ENCODE results near the gene HARS2. TPM values are rescaled to one million over a fixed set of nuclear protein-coding genes. Genes with fewer than 3 reads are reported as not detected.
A peak's percentile ranks its signal among the peaks of the same experiment; 100 is the strongest.

HARS2 gene
- total and polyA plus RNA-seq, 8 donors, result 5.9 to 23.6 (median 9.2) TPM

- FAIRE-seq (no peak), ATAC-seq (no peak)
Observed at GRCh38 chr5:140674629-140675028, 16.6 kb upstream of the HARS2 start.

DNA sequence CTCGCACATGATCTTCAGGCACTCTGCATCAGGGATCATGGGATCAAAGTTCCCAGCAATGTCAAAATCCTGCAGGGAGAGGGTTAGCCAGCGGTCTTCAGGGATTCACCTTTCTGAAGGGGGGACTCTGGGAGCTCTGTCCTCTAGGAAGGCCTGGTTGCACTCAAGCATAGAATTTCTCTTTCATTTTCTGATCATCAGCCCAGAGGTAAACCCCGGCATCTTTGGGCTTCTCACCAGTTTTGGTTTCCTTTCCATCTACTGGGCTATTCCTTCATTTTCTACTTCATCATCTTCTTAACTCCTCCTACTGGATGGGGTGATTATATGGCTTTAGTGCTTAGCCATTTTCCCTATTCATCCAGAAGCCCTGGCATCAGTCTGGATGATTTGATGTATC is 13.3 kb upstream of the HARS2 start:
- intact Hi-C loops (cut with DNase I), result no loop called here
- peaks cover 0 to 54% (median 20%) of the 10 kb centered on the region in 3 donors for H3K36me3 ChIP-seq
- no peak overlapping the region for H3K4me3 ChIP-seq
- no peak overlapping the region for H3K27ac ChIP-seq
- 90 to 94% methylated on average over 3 of the region's 3 CpGs for WGBS, 2 donors
- H3K4me1 ChIP-seq, result no peaks in the 10 kb centered on the region
- ATAC-seq (no peak), FAIRE-seq (no peak), DNase-seq (no peak)
- TF ChIP-seq CTCF (IDR thresholded peaks at IDR 0.05), result no peak
- no peaks in the 10 kb centered on the region for H3K9me3 ChIP-seq
- H3K27me3 ChIP-seq, result no peaks in the 10 kb centered on the region

More at GRCh38 chr5:140674629-140675028, 16.6 kb upstream of the HARS2 start:
- H3K4me3 ChIP-seq, result no peak overlapping the region
- 93 to 95% methylated on average over 4 of the region's 4 CpGs for WGBS, 2 donors
- H3K4me1 ChIP-seq, result no peaks in the 10 kb centered on the region
- peaks cover 0 to 48% (median 11%) of the 10 kb centered on the region in 3 donors for H3K36me3 ChIP-seq
- no peaks in the 10 kb centered on the region for H3K9me3 ChIP-seq
- no peaks in the 10 kb centered on the region for H3K27me3 ChIP-seq
- DNase-seq, result no peak
- no peak for TF ChIP-seq CTCF (IDR thresholded peaks at IDR 0.05)
- intact Hi-C loops (cut with DNase I), result no loop called here
- no peak overlapping the region for H3K27ac ChIP-seq

DNA sequence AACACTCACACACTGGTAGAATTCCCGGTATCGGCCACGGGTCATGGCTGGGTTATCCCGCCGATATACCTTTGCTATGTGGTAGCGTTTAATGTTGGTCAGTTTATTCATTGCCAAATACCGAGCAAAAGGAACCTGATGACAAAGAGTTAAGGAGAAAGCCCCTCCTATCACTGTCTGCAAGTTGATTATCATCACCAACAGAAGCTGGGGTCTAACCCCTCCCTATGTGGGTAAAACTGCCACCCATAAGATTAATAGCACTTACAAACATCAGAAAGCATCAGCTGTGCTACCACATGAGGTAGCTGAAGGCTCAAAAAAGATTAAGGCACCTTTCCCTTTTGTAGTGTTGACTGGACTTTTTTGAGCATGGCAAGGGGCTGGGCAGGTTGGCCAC is 12.3 kb upstream of the HARS2 start:
- FAIRE-seq, result no peak
- H3K9me3 ChIP-seq, result no peaks in the 10 kb centered on the region

GRCh38 chr5:140690376-140690932 is 801 bp upstream of the HARS2 start:
- ATAC-seq, result peak in 3 of 4 donors; percentile 1 to 2 (median 1)
- DNase-seq, result no peak
- peak overlapping the region; percentile 41 to 92 (median 73) for H3K4me3 ChIP-seq
- H3K36me3 ChIP-seq, result peaks cover 0 to 14% (median 2%) of the 10 kb centered on the region in 3 donors
- intact Hi-C loops (cut with DNase I), result no loop called here
- peak overlapping the region in 3 of 4 donors; percentile 63 to 79 (median 78) for H3K27ac ChIP-seq
- no peaks in the 10 kb centered on the region for H3K9me3 ChIP-seq
- no peak for TF ChIP-seq CTCF (IDR thresholded peaks at IDR 0.05)
- peaks cover 0 to 9% (median 9%) of the 10 kb centered on the region in 3 donors for H3K4me1 ChIP-seq
- WGBS, 2 donors, result 39 to 51% methylated on average over 8 of the region's 8 CpGs
- H3K27me3 ChIP-seq, result no peaks in the 10 kb centered on the region
- no peak for FAIRE-seq

More for the DNA sequence above, 12.3 kb upstream of the HARS2 start:
- TF ChIP-seq CTCF (IDR thresholded peaks at IDR 0.05), result no peak
- H3K4me1 ChIP-seq, result no peaks in the 10 kb centered on the region
- H3K27me3 ChIP-seq, result no peaks in the 10 kb centered on the region
- DNase-seq, result no peak
- no peak overlapping the region for H3K4me3 ChIP-seq
- no peak for ATAC-seq
- peaks cover 0 to 48% (median 20%) of the 10 kb centered on the region in 3 donors for H3K36me3 ChIP-seq
- intact Hi-C loops (cut with DNase I), result no loop called here
- 97% methylated on average over 7 of the region's 7 CpGs for WGBS, 2 donors
- H3K27ac ChIP-seq, result no peak overlapping the region

DNA sequence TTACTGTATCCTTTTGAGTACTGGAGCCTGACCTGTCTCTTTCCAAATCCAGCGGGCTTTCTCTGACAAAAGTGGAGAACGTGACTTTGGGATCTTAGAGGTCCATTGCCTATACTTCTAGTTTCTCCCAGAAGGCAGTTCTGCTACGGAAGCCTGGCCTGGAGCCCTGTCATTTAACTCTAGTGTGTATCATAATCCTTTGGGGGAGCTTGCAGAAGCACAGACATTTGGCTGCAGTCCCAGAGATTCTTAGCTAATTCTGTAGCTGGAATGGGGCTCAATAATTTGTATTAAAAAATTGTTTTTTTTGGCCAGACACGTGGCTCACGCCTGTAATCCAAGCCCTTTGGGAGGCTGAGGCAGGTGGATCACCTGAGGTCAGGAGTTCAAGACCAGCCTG is 3.0 kb downstream of the HARS2 start:
- TF ChIP-seq CTCF (IDR thresholded peaks at IDR 0.05), result no peak
- intact Hi-C loops (cut with DNase I), result no loop called here
- Histone ChIP-seq H3K4me1 (peaks cover 0 to 9% (median 9%) of the 10 kb centered on the region in 3 donors), H3K36me3 (peaks cover 8 to 42% (median 16%) of the 10 kb centered on the region in 3 donors), H3K4me3 (no peak overlapping the region), H3K9me3 (no peaks in the 10 kb centered on the region), H3K27me3 (no peaks in the 10 kb centered on the region), H3K27ac (no peak overlapping the region)
- DNase-seq, result no peak
- 69 to 77% methylated on average over 5 of the region's 5 CpGs for WGBS, 2 donors
- no peak for FAIRE-seq
- ATAC-seq, result no peak
